ENCODE data around the gene LYRM7. TPM values are rescaled to one million over a fixed set of nuclear protein-coding genes. Genes with fewer than 3 reads are reported as not detected.
"Not testable (repeated sequence)": the region's sequence is repeated elsewhere in the genome, so short reads cannot be mapped to it uniquely, and the experiment has no call there.

The LYRM7 gene
- total RNA-seq, 1 experiment from 2014 or later = 7.5 TPM

- no peak for DNase-seq (ENCODE audit: low read depth, low spot score)
- in situ Hi-C loops (cut with HindIII; ENCODE audit: low pct_unique_long_range_greater_than_20kb, low sequenced_read_pairs) = no loop called here
These were observed 3.1 kb upstream of the LYRM7 start for GRCh38 chr5:131167615-131168014.

- no peak for DNase-seq (ENCODE audit: low read depth, low spot score)
- in situ Hi-C loops (cut with HindIII; ENCODE audit: low pct_unique_long_range_greater_than_20kb, low sequenced_read_pairs) = no loop called here
These were observed 769 bp upstream of the LYRM7 start for GRCh38 chr5:131169810-131170539.

- in situ Hi-C loops (cut with HindIII; ENCODE audit: low pct_unique_long_range_greater_than_20kb, low sequenced_read_pairs) = no loop called here
These were observed 599 bp downstream of the LYRM7 start for GRCh38 chr5:131171276-131171810.

GRCh38 chr5:131180407-131180806 lies 9.7 kb downstream of the LYRM7 start:
- in situ Hi-C loops (cut with HindIII; ENCODE audit: low pct_unique_long_range_greater_than_20kb, low sequenced_read_pairs) = no loop called here
- DNase-seq (ENCODE audit: low read depth, low spot score) = no peak

More at GRCh38 chr5:131171276-131171810, 599 bp downstream of the LYRM7 start:
- DNase-seq (ENCODE audit: low read depth, low spot score) = no peak

- DNase-seq (ENCODE audit: low read depth, low spot score) = no peak
- in situ Hi-C loops (cut with HindIII; ENCODE audit: low pct_unique_long_range_greater_than_20kb, low sequenced_read_pairs) = no loop called here
These were observed 12.1 kb downstream of the LYRM7 start for GRCh38 chr5:131182839-131183238.

- in situ Hi-C loops (cut with HindIII; ENCODE audit: low pct_unique_long_range_greater_than_20kb, low sequenced_read_pairs) = no loop called here
- DNase-seq (ENCODE audit: low read depth, low spot score) = no peak
These were observed 14.9 kb downstream of the LYRM7 start for GRCh38 chr5:131185523-131186104.

GRCh38 chr5:131186561-131187256 lies 16.0 kb downstream of the LYRM7 start:
- in situ Hi-C loops (cut with HindIII; ENCODE audit: low pct_unique_long_range_greater_than_20kb, low sequenced_read_pairs) = no loop called here
- no peak for DNase-seq (ENCODE audit: low read depth, low spot score)

GRCh38 chr5:131193106-131193505 lies 22.4 kb downstream of the LYRM7 start:
- no peak for DNase-seq (ENCODE audit: low read depth, low spot score)
- in situ Hi-C loops (cut with HindIII; ENCODE audit: low pct_unique_long_range_greater_than_20kb, low sequenced_read_pairs) = no loop called here

- in situ Hi-C loops (cut with HindIII; ENCODE audit: low pct_unique_long_range_greater_than_20kb, low sequenced_read_pairs); DNase-seq (ENCODE audit: low read depth, low spot score): not testable (repeated sequence)
These were observed 23.2 kb downstream of the LYRM7 start for GRCh38 chr5:131193897-131194296.

- no peak for DNase-seq (ENCODE audit: low read depth, low spot score)
- in situ Hi-C loops (cut with HindIII; ENCODE audit: low pct_unique_long_range_greater_than_20kb, low sequenced_read_pairs) = no loop called here
These were observed 24.0 kb downstream of the LYRM7 start for GRCh38 chr5:131194725-131195124.

GRCh38 chr5:131195696-131196095 lies 25.0 kb downstream of the LYRM7 start:
- no peak for DNase-seq (ENCODE audit: low read depth, low spot score)
- in situ Hi-C loops (cut with HindIII; ENCODE audit: low pct_unique_long_range_greater_than_20kb, low sequenced_read_pairs) = no loop called here

GRCh38 chr5:131196331-131196730 lies 25.6 kb downstream of the LYRM7 start:
- no peak for DNase-seq (ENCODE audit: low read depth, low spot score)
- in situ Hi-C loops (cut with HindIII; ENCODE audit: low pct_unique_long_range_greater_than_20kb, low sequenced_read_pairs) = no loop called here

- no peak for DNase-seq (ENCODE audit: low read depth, low spot score)
- in situ Hi-C loops (cut with HindIII; ENCODE audit: low pct_unique_long_range_greater_than_20kb, low sequenced_read_pairs) = no loop called here
These were observed 27.9 kb downstream of the LYRM7 start for GRCh38 chr5:131198625-131199024.

GRCh38 chr5:131200560-131200959 lies 29.8 kb downstream of the LYRM7 start:
- in situ Hi-C loops (cut with HindIII; ENCODE audit: low pct_unique_long_range_greater_than_20kb, low sequenced_read_pairs) = no loop called here
- no peak for DNase-seq (ENCODE audit: low read depth, low spot score)

- no peak for DNase-seq (ENCODE audit: low read depth, low spot score)
- in situ Hi-C loops (cut with HindIII; ENCODE audit: low pct_unique_long_range_greater_than_20kb, low sequenced_read_pairs) = no loop called here
These were observed 34.2 kb downstream of the LYRM7 start for GRCh38 chr5:131204964-131205363.

- in situ Hi-C loops (cut with HindIII; ENCODE audit: low pct_unique_long_range_greater_than_20kb, low sequenced_read_pairs) = no loop called here
- no peak for DNase-seq (ENCODE audit: low read depth, low spot score)
These were observed 35.3 kb downstream of the LYRM7 start for GRCh38 chr5:131206061-131206460.

- DNase-seq (ENCODE audit: low read depth, low spot score) = no peak
- in situ Hi-C loops (cut with HindIII; ENCODE audit: low pct_unique_long_range_greater_than_20kb, low sequenced_read_pairs) = no loop called here
These were observed 36.0 kb downstream of the LYRM7 start for GRCh38 chr5:131206772-131207171.

- no peak for DNase-seq (ENCODE audit: low read depth, low spot score)
These were observed 38.4 kb downstream of the LYRM7 start for GRCh38 chr5:131209175-131209505.

More at GRCh38 chr5:131209175-131209505, 38.4 kb downstream of the LYRM7 start:
- in situ Hi-C loops (cut with HindIII; ENCODE audit: low pct_unique_long_range_greater_than_20kb, low sequenced_read_pairs) = no loop called here
